ENCODE data around the gene SLPI. TPM values are rescaled to one million over a fixed set of nuclear protein-coding genes. Genes with fewer than 3 reads are reported as not detected.

SLPI gene
- total and polyA plus RNA-seq, 2 of the 13 experiments (the other 11 are each of a cell fraction or from before 2014, with no cell fraction given), result 0.13 TPM; not detected in 1

DNA sequence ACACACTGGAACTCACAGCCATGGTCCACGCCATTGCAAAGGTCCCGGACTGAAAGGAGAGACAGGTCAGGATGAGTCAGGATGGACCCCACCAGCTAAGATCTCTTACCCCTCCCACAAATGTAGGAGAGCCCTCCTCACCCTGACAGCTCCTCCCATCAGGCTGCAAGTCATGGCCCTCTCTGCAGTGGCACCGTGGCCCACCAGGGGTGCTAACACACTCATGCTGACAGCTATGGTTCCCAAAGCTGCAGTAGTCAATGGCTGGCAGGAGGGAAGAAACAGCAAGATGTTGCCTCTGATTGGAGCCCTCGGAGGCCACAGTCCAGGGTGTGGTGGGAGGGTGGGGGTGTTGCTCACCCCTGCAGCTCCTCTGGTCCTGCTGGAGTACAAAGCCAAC lies 46.6 kb upstream of the SLPI start (continued):
- TF ChIP-seq YY1 (IDR thresholded peaks at IDR 0.05; ENCODE audit: insufficient read depth, insufficient replicate concordance, low read depth, low read length), result peak; percentile 42
- no peak for TF ChIP-seq ZNF34 (CRISPR knock-in tag; IDR thresholded peaks at IDR 0.05; ENCODE audit: borderline replicate concordance)
- TF ChIP-seq, protein P1, sequence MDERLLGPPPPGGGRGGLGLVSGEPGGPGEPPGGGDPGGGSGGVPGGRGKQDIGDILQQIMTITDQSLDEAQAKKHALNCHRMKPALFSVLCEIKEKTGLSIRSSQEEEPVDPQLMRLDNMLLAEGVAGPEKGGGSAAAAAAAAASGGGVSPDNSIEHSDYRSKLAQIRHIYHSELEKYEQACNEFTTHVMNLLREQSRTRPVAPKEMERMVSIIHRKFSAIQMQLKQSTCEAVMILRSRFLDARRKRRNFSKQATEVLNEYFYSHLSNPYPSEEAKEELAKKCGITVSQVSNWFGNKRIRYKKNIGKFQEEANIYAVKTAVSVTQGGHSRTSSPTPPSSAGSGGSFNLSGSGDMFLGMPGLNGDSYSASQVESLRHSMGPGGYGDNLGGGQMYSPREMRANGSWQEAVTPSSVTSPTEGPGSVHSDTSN (CRISPR knock-in tag; IDR thresholded peaks at IDR 0.05), result peak; percentile 44; the same call in 1 of the 2 replicates
- peak; percentile 94 for TF ChIP-seq XRCC5 (optimal IDR thresholded peaks at IDR 0.05; ENCODE audit: low read length)
- peak; percentile 89 for TF ChIP-seq ZNF644 (CRISPR knock-in tag; IDR thresholded peaks at IDR 0.05; ENCODE audit: low read depth)
- TF ChIP-seq ZNF24 (IDR thresholded peaks at IDR 0.05), result no peak
- TF ChIP-seq, protein P2, sequence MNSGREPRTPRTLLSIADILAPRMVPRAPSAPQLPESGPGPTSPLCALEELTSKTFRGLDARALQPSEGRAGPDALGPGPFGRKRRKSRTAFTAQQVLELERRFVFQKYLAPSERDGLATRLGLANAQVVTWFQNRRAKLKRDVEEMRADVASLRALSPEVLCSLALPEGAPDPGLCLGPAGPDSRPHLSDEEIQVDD (CRISPR knock-in tag; IDR thresholded peaks at IDR 0.05; ENCODE audit: borderline replicate concordance), result 0 out of 2 replicates have a peak, but pooled peaks have one; percentile 44
- peak; percentile 49 for TF ChIP-seq CTCF (CRISPR knock-in tag; IDR thresholded peaks at IDR 0.05)
- TF ChIP-seq ZNF263 (CRISPR knock-in tag; IDR thresholded peaks at IDR 0.05), result peak; percentile 61; the same call in 1 of the 2 replicates
- TF ChIP-seq, protein P3, sequence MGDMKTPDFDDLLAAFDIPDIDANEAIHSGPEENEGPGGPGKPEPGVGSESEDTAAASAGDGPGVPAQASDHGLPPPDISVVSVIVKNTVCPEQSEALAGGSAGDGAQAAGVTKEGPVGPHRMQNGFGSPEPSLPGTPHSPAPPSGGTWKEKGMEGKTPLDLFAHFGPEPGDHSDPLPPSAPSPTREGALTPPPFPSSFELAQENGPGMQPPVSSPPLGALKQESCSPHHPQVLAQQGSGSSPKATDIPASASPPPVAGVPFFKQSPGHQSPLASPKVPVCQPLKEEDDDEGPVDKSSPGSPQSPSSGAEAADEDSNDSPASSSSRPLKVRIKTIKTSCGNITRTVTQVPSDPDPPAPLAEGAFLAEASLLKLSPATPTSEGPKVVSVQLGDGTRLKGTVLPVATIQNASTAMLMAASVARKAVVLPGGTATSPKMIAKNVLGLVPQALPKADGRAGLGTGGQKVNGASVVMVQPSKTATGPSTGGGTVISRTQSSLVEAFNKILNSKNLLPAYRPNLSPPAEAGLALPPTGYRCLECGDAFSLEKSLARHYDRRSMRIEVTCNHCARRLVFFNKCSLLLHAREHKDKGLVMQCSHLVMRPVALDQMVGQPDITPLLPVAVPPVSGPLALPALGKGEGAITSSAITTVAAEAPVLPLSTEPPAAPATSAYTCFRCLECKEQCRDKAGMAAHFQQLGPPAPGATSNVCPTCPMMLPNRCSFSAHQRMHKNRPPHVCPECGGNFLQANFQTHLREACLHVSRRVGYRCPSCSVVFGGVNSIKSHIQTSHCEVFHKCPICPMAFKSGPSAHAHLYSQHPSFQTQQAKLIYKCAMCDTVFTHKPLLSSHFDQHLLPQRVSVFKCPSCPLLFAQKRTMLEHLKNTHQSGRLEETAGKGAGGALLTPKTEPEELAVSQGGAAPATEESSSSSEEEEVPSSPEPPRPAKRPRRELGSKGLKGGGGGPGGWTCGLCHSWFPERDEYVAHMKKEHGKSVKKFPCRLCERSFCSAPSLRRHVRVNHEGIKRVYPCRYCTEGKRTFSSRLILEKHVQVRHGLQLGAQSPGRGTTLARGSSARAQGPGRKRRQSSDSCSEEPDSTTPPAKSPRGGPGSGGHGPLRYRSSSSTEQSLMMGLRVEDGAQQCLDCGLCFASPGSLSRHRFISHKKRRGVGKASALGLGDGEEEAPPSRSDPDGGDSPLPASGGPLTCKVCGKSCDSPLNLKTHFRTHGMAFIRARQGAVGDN (CRISPR knock-in tag; IDR thresholded peaks at IDR 0.05), result peak; percentile 35; the same call in 1 of the 2 replicates
- 0 out of 2 replicates have a peak, but pooled peaks have one; percentile 29 for TF ChIP-seq EED (CRISPR knock-in tag; IDR thresholded peaks at IDR 0.05)
- 0 out of 2 replicates have a peak, but pooled peaks have one; percentile 41 for TF ChIP-seq MEIS2 (CRISPR knock-in tag; IDR thresholded peaks at IDR 0.05)
- no peak for TF ChIP-seq ETV5 (CRISPR knock-in tag; IDR thresholded peaks at IDR 0.05; ENCODE audit: borderline replicate concordance)
- TF ChIP-seq, protein P4, sequence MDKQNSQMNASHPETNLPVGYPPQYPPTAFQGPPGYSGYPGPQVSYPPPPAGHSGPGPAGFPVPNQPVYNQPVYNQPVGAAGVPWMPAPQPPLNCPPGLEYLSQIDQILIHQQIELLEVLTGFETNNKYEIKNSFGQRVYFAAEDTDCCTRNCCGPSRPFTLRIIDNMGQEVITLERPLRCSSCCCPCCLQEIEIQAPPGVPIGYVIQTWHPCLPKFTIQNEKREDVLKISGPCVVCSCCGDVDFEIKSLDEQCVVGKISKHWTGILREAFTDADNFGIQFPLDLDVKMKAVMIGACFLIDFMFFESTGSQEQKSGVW (CRISPR knock-in tag; IDR thresholded peaks at IDR 0.05; ENCODE audit: borderline replicate concordance), result no peak
